WERI-Rb-1 (cell line): ENCODE measurements around the gene PRMT2.
"Not testable (repeated sequence)": the region's sequence is repeated elsewhere in the genome, so short reads cannot be mapped to it uniquely, and the experiment has no call there.

Experiments used
- DNase-seq: peaks from one replicate; pipeline ENCODE4 v3.0.0-alpha.2; 2020
- H3K27ac ChIP-seq: fragments of 250-450 bp; sonication (Bioruptor Pico); 2 replicates; pipeline ENCODE4 v1.5.1; 2020; ENCODE audit warnings: mild to moderate bottlenecking, moderate library complexity
- H3K27me3 ChIP-seq: fragments of 250-450 bp; sonication (Bioruptor Pico); 2 replicates; pipeline ENCODE4 v1.5.1; 2021; ENCODE audit warnings: mild to moderate bottlenecking, low read depth, moderate library complexity; ENCODE audit not compliant: insufficient read depth, severe bottlenecking
- H3K36me3 ChIP-seq: fragments of 250-450 bp; sonication (Bioruptor Pico); 2 replicates; pipeline ENCODE4 v1.5.1; 2020; ENCODE audit warnings: mild to moderate bottlenecking, moderate library complexity
- H3K4me3 ChIP-seq: 2 replicates; pipeline ENCODE4 v1.5.1; 2011; ENCODE audit warnings: low read depth, mild to moderate bottlenecking, control low read depth, low read length
- H3K9me3 ChIP-seq: fragments of 250-450 bp; sonication (Bioruptor Pico); 2 replicates; pipeline ENCODE4 v1.5.1; 2021; ENCODE audit warnings: mild to moderate bottlenecking, moderate library complexity; ENCODE audit not compliant: severe bottlenecking
- TF ChIP-seq, protein P1 (sequence below): IDR thresholded peaks from 2 replicates; pipeline ENCODE4 v1.5.1; 2011; ENCODE audit warnings: low read depth, mild to moderate bottlenecking, control low read depth, inconsistent platforms, low read length

Gene PRMT2

DNA sequence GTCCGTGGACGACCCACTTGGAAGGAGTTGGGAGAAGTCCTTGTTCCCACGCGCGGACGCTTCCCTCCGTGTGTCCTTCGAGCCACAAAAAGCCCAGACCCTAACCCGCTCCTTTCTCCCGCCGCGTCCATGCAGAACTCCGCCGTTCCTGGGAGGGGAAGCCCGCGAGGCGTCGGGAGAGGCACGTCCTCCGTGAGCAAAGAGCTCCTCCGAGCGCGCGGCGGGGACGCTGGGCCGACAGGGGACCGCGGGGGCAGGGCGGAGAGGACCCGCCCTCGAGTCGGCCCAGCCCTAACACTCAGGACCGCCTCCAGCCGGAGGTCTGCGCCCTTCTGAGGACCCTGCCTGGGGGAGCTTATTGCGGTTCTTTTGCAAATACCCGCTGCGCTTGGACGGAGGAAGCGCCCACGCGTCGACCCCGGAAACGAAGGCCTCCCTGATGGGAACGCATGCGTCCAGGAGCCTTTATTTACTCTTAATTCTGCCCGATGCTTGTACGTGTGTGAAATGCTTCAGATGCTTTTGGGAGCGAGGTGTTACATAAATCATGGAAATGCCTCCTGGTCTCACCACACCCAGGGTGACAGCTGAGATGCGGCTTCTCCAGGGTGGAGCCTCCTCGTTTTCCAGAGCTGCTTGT lies 32.4 kb downstream of the PRMT2 start:
- Histone ChIP-seq H3K36me3 (peaks cover 24% of the 10 kb centered on the region), H3K27me3 (no peaks in the 10 kb centered on the region), H3K9me3 (no peaks in the 10 kb centered on the region), H3K4me3 (peak overlapping the region; percentile 89), H3K27ac (peak overlapping the region; percentile 60)
- TF ChIP-seq, protein P1, sequence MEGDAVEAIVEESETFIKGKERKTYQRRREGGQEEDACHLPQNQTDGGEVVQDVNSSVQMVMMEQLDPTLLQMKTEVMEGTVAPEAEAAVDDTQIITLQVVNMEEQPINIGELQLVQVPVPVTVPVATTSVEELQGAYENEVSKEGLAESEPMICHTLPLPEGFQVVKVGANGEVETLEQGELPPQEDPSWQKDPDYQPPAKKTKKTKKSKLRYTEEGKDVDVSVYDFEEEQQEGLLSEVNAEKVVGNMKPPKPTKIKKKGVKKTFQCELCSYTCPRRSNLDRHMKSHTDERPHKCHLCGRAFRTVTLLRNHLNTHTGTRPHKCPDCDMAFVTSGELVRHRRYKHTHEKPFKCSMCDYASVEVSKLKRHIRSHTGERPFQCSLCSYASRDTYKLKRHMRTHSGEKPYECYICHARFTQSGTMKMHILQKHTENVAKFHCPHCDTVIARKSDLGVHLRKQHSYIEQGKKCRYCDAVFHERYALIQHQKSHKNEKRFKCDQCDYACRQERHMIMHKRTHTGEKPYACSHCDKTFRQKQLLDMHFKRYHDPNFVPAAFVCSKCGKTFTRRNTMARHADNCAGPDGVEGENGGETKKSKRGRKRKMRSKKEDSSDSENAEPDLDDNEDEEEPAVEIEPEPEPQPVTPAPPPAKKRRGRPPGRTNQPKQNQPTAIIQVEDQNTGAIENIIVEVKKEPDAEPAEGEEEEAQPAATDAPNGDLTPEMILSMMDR = no peak
- DNase-seq = peak; percentile 82

DNA sequence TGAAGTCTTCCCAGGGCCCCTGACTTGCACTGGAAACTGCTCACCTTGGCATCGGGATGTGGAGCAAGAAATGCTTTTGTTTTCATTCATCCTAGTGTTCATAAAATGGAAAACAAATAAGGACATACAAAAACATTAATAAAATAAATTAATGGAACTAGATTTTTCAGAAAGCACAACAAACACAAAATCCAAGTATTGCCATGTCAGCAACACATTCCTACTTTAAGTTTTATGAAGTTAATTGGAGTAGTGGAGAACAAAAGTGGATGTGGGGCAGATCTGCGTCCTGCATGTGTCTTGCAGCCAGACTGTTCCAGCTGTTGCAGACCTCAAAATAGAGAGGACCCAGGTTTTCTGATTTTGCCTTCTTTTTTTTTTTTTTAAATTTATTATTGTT lies 32.9 kb downstream of the PRMT2 start:
- Histone ChIP-seq H3K36me3 (peaks cover 20% of the 10 kb centered on the region), H3K27ac (peak overlapping the region; percentile 60), H3K9me3 (no peaks in the 10 kb centered on the region), H3K4me3 (peak overlapping the region; percentile 89), H3K27me3 (no peaks in the 10 kb centered on the region)
- no peak for DNase-seq
- TF ChIP-seq, protein P1 = no peak

DNA sequence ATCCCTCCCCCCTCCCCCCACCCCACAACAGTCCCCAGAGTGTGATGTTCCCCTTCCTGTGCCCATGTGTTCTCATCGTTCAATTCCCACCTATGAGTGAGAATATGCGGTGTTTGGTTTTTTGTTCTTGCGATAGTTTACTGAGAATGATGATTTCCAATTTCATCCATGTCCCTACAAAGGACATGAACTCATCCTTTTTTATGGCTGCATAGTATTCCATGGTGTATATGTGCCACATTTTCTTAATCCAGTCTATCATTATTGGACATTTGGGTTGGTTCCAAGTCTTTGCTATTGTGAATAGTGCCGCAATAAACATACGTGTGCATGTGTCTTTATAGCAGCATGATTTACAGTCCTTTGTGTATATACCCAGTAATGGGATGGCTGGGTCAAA lies 33.4 kb downstream of the PRMT2 start:
- DNase-seq, H3K27me3 ChIP-seq, H3K27ac ChIP-seq, H3K9me3 ChIP-seq, H3K4me3 ChIP-seq: not testable (repeated sequence)
- peaks cover 17% of the 10 kb centered on the region for H3K36me3 ChIP-seq

DNA sequence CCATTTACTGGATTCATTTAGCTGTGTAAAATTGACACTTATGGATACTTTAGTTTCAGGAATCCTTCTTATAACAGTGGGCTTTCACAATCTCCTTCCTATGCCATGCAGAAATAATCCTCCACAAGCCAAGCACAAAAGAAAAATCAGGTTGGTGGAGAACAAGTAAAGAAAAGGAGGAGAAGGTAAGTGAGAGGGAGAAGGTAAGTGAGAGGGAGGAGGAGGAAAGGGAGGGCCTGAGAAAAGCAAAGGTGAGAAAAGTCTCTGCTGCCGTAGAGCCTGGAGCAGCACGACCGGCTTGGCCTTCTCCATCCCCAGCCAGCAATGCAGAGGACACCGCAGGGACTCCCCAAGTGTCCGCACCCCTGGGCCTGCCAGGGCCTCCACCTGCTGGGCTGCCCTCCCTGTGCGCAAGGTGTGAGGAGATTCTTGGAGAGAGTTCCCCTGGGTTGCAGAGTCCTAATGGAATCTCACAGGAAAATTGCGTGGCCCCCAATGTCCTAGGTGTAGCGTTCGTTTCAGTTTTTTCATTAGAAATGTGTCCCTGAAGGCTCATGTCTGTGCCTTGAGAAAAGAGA lies 39.0 kb downstream of the PRMT2 start:
- H3K9me3 ChIP-seq = no peaks in the 10 kb centered on the region
- no peak for DNase-seq
- H3K27ac ChIP-seq = no peak overlapping the region
- H3K4me3 ChIP-seq = no peak overlapping the region
- no peaks in the 10 kb centered on the region for H3K36me3 ChIP-seq
- no peaks in the 10 kb centered on the region for H3K27me3 ChIP-seq
- TF ChIP-seq, protein P1 = no peak

DNA sequence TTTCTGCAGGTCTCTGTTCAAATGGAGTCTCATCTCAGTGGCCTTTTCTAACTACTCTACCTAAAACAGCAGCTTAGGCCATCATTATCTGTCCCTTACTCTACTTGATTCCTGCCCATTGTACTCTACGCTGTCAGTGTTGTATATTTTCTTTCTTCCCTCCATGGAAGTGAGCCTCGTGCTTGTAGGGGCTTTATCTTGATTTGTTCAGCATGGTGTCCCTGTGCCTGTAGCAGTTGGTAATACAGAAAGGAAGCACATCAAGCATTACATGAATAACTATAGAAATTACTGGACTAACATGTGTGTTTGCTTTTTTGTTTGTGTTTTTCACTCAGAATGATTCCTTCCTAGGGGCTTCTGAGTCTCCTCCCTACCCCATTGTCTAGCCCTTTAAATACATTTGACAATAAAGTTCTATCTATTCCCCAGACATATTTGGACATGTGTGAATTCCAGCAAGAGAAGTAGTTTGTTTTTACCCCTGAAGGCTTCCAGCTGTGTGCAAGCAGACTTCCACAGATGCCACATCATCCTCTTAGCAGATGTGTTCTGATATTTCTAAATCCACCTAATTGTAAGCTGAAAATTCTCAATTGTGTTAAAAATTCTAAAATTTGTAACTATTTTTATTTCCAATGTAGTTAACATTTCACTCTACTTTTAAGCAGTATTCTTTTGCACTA lies 40.3 kb downstream of the PRMT2 start:
- Histone ChIP-seq H3K36me3 (no peaks in the 10 kb centered on the region), H3K9me3 (no peaks in the 10 kb centered on the region), H3K27ac (no peak overlapping the region), H3K27me3 (no peaks in the 10 kb centered on the region), H3K4me3 (no peak overlapping the region)
- DNase-seq = no peak
- TF ChIP-seq, protein P1 = no peak

DNA sequence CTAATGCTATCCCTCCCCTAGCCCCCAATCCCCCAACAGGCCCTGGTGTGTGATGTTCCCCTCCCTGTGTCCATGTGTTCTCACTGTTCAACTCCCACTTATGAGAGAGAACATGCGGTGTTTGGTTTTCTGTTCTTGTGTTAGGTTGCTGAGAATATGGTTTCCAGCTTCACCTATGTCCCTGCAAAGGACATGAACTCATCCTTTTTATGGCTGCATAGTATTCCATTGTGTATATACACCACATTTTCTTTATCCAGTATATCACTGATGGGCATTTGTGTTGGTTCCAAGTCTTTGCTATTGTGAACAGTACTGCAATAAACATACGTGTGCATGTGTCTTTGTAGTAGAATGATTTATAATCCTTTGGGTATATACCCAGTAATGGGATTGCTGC lies 41.1 kb downstream of the PRMT2 start:
- H3K27me3 ChIP-seq, H3K4me3 ChIP-seq, H3K27ac ChIP-seq, H3K36me3 ChIP-seq, H3K9me3 ChIP-seq, DNase-seq: not testable (repeated sequence)

DNA sequence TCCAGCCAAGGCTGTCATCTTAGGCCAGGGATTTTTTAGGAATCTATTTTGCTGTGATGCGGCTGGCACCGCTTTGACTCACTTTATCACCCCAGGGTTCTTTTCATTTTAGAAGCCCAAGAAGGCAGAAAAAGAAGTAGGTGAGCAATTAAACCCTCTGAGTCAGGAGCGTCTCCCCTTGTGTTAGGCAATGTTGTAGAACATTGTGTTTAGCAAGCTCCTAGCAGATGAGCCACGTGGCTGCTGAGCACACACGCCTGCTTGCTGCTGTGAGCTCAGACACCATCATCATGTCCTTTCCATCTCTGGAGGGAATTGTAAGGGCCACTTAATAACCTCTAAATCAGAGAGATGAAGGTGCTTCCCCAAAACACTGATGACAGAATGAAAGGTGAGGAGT lies 46.1 kb downstream of the PRMT2 start:
- not testable (repeated sequence) for H3K4me3 ChIP-seq, DNase-seq, H3K27me3 ChIP-seq, H3K27ac ChIP-seq, H3K36me3 ChIP-seq, H3K9me3 ChIP-seq

DNA sequence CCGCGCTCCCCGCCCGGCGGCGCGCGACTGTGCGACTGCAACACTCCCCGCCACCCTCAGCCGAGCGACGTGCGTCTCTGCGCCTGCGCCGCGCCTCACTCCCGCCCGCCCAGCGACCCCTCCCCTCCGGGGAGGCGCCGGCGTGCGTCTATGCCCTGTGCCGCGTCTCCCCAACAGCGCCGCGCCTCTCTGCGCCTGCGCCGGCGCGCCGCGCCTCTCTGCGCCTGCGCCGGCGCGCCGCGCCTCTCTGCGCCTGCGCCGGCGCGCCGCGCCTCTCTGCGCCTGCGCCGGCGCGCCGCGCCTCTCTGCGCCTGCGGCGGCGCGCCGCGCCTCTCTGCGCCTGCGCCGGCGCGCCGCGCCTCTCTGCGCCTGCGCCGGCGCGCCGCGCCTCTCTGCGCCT lies 63.2 kb downstream of the PRMT2 start:
- H3K27me3 ChIP-seq, H3K9me3 ChIP-seq, DNase-seq, H3K4me3 ChIP-seq, H3K36me3 ChIP-seq, H3K27ac ChIP-seq: not testable (repeated sequence)

DNA sequence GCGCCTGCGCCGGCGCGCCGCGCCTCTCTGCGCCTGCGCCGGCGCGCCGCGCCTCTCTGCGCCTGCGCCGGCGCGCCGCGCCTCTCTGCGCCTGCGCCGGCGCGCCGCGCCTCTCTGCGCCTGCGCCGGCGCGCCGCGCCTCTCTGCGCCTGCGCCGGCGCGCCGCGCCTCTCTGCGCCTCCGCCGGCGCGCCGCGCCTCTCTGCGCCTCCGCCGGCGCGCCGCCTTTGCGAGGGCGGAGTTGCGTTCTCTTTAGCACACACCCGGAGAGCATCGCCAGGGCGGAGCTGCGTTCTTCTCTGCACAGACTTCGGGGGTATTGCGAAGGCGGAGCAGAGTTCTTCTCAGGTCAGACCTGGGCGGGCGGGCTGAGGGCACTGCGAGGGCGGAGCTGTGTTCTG lies 63.6 kb downstream of the PRMT2 start:
- DNase-seq, H3K4me3 ChIP-seq, H3K27ac ChIP-seq, H3K27me3 ChIP-seq, H3K36me3 ChIP-seq, H3K9me3 ChIP-seq: not testable (repeated sequence)
